Right ventricle myocardium inferior (tissue), 1 donor: ENCODE results near the gene LAMA2. TPM values are rescaled to one million over a fixed set of nuclear protein-coding genes. Genes with fewer than 3 reads are reported as not detected.

Source experiments
- ATAC-seq: fragments of 200-7000 bp; cut with Tn5 transposase; one replicate; pipeline ENCODE4 v1.9.1; 2020; ENCODE audit warnings: mild to moderate bottlenecking, moderate library complexity
- DNase-seq: peaks from one replicate; pipeline ENCODE4 v3.0.0; 2021; ENCODE audit errors: missing footprints
- intact Hi-C: fragments of 100-400 bp; cut with DNase I; formaldehyde crosslinking; loops from one replicate; pipeline ENCODE4 v1.11.0; 2022
- total RNA-seq: library from RNA; stranded (reverse); fragmentation: NEBNext Ultra II Directional; extraction: Animal tissue kit (Norgen Biotek cat#: 25700); gene quantifications from one replicate; pipeline ENCODE4 v1.2.1, GENCODE V29; 2021
- donor health status: DM: no; HTN: yes; CAD: no; lungs with severe emphysema.

Gene LAMA2
- total RNA-seq, 1 donor from 2014 or later = 119 TPM

DNA sequence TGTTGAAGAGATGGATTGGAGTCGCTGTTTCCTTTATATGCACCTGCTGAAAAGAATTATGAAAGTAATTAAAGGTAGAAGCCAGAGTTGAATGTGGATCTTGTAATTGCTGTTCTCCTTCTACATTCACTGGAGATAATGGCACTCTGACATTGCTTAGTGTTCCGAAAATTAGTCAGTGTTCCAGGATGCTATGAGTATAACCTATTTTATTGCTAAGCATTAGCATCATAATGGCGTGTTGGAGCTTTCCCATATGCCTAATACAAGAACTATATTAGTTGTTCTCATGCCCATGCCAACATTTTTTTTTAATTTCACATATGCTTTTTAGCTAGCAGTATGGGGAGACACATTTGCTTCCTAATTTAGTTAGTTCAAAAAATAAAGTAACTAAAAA lies 590.6 kb downstream of the LAMA2 start:
- DNase-seq (no peak), ATAC-seq (no peak)
- intact Hi-C loops = no loop called here

DNA sequence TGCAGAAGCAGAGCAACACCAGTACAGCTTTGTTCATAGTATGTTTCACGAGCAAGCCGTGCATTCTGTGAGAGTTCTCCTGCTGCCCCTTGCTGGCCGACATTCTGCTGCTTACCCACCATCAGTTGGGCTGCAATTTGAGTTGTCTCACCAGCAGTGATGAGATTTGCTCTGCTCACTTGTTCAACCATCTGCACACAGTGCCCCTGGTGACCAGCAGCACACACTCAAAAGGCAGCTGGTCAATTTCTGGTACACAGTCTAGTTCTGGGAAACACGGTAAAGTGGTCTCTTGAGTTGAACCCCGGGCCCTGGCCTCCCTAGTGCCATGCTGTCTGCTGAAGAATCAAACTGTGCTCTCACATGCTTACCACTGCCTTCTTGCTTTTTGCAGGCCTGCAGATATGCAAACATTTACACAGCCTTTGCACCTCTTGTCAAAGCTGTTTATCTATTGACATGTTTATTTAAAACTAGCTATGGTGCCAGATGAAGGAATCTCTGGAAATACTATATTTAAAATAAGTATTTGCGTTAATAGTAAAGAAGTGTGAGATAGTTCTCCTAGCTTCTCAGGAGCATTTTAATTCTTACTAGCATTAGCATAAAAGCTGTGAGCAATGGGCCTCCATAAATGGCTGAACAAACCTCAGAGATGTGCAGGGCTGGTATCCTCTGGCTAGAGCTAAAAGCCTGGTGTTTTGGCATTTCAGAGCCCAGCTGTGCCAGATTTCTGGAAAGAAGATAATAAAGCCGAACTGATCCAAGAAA lies 592.7 kb downstream of the LAMA2 start:
- intact Hi-C loops = no loop called here
- ATAC-seq = peak; percentile 39
- no peak for DNase-seq

DNA sequence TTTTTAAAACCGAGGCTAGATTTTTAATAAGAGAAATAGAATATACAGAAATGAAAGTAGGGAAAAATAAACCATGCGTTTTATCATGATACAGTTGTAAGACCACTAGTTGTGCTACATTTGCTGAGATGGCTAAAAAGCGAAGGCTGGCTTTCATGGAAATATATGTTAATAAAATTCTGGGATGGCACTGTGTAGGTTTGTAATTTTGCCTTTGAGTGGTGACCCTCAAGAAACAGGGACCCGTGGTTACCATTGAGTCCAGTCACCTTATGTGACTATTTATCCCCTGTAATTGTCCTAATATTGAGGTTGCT lies 593.3 kb downstream of the LAMA2 start:
- no peak for DNase-seq
- intact Hi-C loops = no loop called here
- ATAC-seq = no peak

DNA sequence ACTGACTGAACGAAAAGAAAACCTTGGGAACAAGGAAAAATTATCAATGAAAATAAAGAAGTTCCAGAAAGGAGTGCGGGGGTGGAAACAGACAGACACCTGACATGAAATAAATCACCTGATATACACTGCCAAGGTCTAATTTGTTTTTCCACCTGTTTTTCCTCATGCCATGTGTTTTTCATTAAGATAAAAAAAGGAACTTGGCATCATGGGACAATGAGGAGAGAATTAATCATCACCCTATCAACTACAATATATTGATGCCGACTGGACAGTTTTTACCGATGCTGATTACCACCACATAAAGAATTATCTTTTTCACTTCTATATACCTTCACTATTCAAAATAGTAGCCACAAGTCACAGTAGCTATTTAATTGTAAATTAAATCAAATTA lies 593.9 kb downstream of the LAMA2 start:
- ATAC-seq (no peak), DNase-seq (no peak)
- intact Hi-C loops = no loop called here

DNA sequence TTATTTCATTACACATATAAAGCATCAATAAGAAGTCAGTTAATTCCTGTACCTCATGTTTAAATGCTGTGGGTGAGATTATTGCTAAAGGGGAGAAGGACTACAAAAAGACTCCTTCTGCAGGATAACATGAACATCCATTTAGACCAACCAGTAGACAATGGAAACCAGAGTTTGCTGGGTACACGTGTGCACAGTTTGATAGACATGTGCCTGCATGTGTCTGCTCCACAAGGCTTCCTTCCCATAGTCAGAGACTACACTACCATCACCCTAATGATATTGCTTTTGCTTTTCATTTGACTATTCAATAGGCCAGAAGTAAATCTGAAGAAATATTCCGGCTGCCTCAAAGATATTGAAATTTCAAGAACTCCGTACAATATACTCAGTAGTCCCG lies 595.4 kb downstream of the LAMA2 start:
- DNase-seq (no peak), ATAC-seq (no peak)
- intact Hi-C loops = no loop called here

DNA sequence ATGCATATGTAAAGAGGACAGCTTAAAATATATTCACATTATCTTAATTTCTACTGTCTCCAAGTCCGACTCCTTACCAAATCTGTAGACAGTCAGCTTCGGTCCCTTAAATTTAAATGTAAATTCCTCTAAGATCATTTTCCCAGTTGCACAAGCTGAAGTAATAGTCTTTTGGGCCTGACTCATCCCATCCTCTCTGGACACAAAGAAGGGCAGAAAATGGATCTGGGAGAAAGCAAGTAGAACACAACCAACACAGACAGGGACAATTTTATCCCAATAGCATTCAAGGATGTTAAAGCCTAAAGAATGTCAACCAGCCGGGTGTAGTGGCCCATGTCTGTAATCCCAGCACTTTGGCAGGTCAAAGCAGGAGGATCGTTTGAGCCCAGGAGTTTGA lies 598.8 kb downstream of the LAMA2 start:
- ATAC-seq (no peak), DNase-seq (no peak)
- intact Hi-C loops = no loop called here

DNA sequence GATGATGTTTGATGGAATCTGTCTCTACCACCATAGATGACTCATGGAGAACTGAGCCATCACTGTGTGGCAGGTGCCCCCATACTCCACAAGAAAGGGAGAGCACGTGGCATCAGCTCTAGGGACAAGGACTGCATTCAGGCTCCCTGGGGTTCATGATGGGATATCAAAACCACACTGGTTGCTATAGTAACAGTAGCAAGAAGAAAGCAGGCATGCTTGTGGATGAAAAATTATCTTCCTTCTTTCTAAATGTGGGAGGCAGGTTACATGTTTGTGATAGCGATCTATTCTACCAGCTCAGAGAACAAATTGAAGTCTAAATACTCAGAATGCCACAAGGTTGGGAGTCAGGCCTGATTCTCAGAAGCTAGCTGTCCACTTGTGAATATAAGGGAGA lies 602.8 kb downstream of the LAMA2 start:
- DNase-seq (no peak), ATAC-seq (no peak)
- intact Hi-C loops = no loop called here

DNA sequence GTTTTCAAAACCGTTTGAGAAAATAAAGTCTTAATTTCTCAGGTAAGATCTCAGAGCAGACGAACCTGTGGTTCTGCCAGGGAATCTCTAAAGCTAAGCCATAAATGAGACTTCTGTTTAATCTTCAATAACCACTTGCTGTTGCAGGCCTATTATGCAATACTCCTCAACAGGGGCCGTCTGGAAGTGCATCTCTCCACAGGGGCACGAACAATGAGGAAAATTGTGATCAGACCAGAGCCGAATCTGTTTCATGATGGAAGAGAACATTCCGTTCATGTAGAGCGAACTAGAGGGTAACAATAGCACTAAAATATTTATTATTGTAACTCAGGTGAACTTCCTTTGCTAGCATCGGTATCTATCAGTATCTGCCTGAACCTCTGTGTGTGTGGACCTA lies 603.4 kb downstream of the LAMA2 start:
- DNase-seq (no peak), ATAC-seq (no peak)
- intact Hi-C loops = no loop called here

DNA sequence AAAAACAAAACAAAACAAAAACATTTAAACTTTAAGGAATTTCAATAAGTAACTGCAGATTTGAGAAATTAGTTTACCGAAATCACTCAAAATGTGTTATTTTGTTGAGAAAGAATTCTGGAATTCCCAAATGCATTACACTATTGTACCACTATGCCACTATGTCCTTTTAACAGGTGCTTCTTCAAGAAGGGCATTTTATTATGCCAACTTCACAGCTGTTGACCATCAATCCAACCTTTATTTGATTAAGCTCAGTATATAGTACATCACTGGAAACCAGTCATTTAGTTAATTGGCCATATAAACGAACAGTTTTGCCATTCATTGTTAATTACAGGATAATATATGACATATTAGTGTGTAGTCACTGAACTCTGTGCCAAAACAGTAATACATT lies 605.4 kb downstream of the LAMA2 start:
- intact Hi-C loops = no loop called here
- DNase-seq (no peak), ATAC-seq (no peak)

DNA sequence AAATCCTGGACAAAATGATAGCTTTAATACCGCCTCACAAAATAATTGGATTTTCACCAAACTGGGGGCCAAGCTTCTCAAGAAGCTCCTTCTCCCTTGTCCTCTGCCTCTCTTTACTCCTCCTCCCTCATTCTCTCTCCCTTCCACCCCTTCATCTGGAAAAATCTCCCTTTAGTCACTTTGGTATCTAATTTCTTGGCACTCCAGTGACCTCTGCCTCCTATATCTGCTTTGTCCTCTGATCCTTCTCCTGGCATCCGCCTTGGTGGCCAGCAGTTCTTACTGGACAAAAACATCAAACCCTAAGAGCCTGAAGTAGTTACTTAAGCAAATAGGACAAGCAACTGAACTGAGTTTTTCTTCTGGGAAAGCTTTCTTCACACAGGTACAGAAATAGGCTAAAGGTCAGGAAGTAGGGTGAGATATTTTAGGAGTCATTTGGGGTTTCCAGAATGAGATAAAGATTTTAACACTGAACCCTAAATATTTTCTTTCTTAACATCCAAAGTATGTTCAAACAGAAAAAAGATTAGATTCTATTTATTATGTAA lies 606.4 kb downstream of the LAMA2 start:
- no peak for ATAC-seq
- intact Hi-C loops = no loop called here
- no peak for DNase-seq

DNA sequence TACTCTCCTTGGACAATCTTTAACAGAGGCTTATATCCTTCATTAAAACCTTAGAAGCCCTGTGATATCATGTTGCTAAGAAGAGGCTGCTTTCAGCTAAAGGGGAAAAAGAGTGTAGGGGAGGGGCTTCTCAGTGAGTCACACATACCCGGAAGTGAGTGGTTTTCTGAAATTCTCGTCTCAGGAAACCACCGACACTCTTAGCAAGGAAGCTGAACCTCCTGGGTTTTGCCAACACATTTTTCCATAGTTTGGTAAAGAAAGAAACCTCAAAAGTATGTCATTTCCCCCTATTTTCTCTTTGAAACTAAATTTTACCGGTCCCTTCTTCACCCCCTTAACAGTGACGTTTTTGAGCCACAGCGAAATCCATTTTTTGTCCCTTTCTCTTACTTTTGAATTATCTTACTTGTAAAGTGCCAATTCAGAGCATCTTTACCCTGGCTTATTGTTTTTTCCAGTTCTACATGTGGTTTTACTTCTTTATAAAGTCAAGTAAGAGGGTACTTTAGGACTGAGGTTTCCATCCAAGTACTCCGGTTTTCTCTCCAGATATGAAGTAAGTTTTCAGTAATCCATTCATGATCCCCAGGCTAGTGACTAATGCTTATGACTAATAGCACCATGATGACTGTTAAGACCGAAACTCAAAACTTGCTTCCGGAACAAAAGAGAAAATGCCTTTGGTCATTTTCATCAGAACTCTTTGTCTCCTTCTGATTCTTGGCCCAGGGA lies 607.8 kb downstream of the LAMA2 start:
- intact Hi-C loops = loop anchor here (10.0 kb wide), 2 partner anchors 254 to 534 kb away; no protein-coding TSS in a partner anchor
- no peak for DNase-seq
- peak; percentile 78 for ATAC-seq

DNA sequence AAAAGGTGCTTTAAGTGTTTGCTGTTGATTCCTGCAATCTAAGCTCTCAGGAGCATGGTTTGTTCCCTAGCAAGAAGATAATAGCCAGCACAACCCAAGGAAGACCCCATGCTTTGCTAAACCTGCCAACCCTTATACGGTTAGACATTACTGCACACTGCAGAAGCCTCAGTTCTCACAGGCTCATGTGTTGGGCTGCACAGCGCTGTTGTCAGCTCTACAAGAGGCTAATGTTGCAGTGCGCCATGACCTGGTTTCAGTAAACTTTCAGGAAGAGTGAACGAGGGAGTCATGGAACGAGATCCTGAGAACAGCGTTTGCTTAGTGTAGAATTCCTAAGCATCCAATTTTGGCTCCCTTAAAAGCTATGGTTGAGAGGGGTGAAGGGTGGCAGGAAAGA lies 608.5 kb downstream of the LAMA2 start:
- no peak for DNase-seq
- ATAC-seq = no peak
- intact Hi-C loops = loop anchor here (10.0 kb wide), 2 partner anchors 253 to 533 kb away; no protein-coding TSS in a partner anchor

DNA sequence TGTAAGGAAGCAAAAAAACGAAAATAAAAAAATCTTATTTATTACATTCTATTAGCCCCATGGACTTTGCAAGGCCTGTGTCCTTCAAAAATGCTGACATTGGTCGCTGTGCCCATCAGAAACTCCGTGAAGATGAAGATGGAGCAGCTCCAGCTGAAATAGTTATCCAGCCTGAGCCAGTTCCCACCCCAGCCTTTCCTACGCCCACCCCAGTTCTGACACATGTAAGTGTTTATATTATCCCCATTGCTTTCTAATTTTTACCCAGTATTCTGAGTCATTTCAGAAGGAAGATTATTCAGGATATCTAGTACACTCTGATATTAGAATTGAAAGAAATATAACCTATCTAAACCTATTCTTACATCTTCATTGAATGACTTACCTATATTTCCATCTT lies 609.3 kb downstream of the LAMA2 start:
- no peak for DNase-seq
- no peak for ATAC-seq
- intact Hi-C loops = loop anchor here (10.0 kb wide), 2 partner anchors 253 to 533 kb away; no protein-coding TSS in a partner anchor

DNA sequence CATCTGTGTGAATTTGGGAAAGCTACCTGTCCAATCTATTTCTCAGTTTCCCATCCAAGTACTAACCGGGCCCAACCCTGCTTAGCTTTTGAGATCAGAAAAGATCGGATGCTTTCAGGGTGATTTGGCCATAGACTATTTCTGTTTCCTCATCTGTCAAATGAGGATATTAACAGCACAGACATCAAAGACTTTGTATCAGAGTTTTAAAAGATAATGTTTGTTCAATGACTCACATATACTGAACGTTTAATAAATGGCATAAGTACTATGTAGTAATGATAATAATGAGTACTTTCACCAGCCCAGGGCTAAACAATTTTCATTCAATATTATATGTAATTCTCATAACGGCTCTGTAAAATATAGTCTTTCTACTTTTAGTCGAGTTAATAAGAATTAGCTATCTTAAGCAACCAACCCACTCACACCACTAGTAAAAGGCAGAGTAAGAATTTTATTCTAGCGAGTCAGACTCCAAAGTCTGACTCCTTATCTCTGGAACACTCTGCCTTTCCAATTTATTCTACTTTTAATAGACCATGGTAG lies 610.5 kb downstream of the LAMA2 start:
- ATAC-seq = no peak
- no peak for DNase-seq
- intact Hi-C loops = loop anchor here (10.0 kb wide), 2 partner anchors 251 to 531 kb away; no protein-coding TSS in a partner anchor

DNA sequence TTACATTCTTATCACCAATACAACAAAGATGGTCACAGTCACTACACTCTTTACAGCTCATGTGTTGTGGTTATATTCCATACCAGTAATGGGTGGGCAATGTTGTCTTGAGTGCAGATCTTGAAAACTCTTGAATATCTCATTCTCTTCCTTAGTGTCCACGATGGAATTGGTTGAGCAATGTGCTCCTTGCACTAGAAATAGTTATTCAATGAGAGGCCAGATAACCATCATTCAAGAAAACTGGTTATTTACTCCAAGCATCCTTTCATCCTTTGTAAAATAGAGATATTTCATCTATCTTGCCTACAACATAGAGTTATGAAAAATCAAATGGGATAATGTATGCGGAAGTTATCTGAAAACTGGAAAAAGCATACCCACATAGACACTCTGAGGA lies 611.2 kb downstream of the LAMA2 start:
- intact Hi-C loops = loop anchor here (10.0 kb wide), 2 partner anchors 251 to 531 kb away; no protein-coding TSS in a partner anchor
- ATAC-seq (no peak), DNase-seq (no peak)

DNA sequence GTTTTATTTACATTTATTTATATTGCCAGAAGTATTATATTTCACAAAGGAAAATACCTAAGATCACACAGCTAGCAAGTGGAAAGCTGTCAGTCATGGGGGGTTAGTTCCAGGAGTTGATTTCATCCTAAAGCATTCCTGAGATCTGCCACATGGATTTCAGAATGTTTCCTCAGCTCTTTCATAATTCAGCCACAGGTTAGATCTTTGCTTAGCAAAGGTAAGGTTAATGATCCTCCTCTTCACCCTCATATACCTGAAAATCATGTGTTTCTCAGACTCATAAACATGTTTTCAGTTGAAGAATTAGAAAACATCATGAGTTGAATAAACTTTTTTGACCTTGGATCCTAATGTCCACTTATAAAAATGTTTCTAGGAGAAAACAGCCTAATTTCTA lies 611.6 kb downstream of the LAMA2 start:
- intact Hi-C loops = loop anchor here (10.0 kb wide), 2 partner anchors 250 to 530 kb away; no protein-coding TSS in a partner anchor
- ATAC-seq (no peak), DNase-seq (no peak)

DNA sequence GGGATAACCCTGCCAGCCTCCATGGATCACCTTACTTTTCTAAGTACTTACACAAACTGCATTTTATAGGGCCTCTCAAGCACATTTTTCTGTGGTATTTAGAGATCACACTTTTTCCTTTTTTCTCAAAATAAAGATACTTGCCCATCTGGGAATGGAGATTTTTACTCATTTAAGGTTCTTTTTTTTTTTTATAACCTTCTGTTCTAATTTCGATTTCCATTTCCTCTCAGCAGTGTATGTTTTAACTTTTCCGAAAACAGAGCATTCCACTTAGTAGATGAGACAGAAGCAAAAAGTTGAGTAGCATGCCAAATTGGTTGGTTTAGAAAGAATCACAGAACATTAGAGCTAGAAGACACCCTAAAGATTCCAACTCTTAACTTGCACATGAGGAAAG lies 612.7 kb downstream of the LAMA2 start:
- no peak for DNase-seq
- intact Hi-C loops = loop anchor here (10.0 kb wide), 2 partner anchors 249 to 529 kb away; no protein-coding TSS in a partner anchor
- no peak for ATAC-seq

DNA sequence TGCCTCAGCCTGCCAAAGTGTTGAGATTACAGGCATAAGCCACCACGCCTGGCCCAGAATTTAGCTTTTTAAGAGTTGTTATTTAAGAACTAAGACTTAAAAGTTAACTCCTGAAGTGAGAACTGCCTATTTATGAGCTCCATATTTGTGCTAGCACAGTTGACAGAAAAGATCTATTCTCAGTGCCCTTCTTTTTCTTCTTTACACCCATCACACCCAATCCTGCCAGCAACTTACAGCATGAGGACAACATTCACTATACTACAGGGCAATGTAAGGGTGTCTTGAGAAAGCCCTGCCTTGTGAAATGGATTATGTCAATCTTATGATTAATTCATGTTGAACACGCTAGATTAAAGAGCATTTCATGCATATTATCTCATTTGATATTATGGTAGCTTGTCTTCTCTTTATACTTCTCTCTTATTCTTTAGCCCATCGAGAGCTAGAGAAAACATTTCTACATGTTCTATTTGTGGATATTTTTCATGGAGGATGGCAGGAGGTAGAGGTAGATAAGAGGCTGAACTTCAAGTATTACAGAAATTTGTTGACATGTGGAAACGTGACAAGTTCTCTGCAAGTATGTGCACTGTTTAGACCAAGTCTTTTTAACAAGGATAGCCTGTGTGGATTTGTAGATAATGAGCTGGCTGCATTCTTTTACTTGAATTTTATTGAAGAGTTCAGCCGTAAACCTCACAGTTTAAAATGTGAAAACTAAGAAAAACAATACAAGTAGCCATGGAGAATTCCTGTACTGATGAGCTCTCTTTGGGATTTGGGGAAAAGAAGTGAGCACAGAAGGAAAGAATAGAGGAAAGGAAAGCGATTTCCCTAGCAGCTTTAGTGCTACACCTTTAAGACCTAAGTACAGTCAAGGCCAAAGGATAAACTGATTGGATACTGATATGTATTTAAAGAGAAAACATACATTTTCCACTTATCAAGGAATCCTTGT lies 614.8 kb downstream of the LAMA2 start:
- intact Hi-C loops = loop anchor here (2.0 to 10.0 kb wide), 3 partner anchors 77 to 527 kb away; no protein-coding TSS in a partner anchor
- no peak for DNase-seq
- peak; percentile 2 for ATAC-seq
